ENCODE results near the gene HSPA14. TPM values are rescaled to one million over a fixed set of nuclear protein-coding genes. Genes with fewer than 3 reads are reported as not detected.

The HSPA14 gene
- total RNA-seq, 4 donors from 2014 or later: 3.6 to 9.2 (median 5.9) TPM

GRCh38 chr10:14917827-14918226 is 79.7 kb downstream of the HSPA14 start:
- H3K4me3 ChIP-seq (ENCODE audit: low read depth, poor library complexity, severe bottlenecking): no peak overlapping the region
- DNase-seq (ENCODE audit: low spot score in 2 of 2): no peak
- intact Hi-C loops (cut with DNase I; ENCODE audit: low total_unique reads): no loop called here
- WGBS, 2 donors: 99 to 100% methylated on average over 3 of the region's 3 CpGs
- no peak for TF ChIP-seq POLR2A (IDR thresholded peaks at IDR 0.05)
- TF ChIP-seq, protein P1, sequence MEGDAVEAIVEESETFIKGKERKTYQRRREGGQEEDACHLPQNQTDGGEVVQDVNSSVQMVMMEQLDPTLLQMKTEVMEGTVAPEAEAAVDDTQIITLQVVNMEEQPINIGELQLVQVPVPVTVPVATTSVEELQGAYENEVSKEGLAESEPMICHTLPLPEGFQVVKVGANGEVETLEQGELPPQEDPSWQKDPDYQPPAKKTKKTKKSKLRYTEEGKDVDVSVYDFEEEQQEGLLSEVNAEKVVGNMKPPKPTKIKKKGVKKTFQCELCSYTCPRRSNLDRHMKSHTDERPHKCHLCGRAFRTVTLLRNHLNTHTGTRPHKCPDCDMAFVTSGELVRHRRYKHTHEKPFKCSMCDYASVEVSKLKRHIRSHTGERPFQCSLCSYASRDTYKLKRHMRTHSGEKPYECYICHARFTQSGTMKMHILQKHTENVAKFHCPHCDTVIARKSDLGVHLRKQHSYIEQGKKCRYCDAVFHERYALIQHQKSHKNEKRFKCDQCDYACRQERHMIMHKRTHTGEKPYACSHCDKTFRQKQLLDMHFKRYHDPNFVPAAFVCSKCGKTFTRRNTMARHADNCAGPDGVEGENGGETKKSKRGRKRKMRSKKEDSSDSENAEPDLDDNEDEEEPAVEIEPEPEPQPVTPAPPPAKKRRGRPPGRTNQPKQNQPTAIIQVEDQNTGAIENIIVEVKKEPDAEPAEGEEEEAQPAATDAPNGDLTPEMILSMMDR (IDR thresholded peaks at IDR 0.05): no peak

GRCh38 chr10:14918964-14919363 is 80.9 kb downstream of the HSPA14 start:
- intact Hi-C loops (cut with DNase I; ENCODE audit: low total_unique reads): no loop called here
- no peak for DNase-seq (ENCODE audit: low spot score in 2 of 2)
- no peak overlapping the region for H3K4me3 ChIP-seq (ENCODE audit: low read depth, poor library complexity, severe bottlenecking)
- TF ChIP-seq POLR2A (IDR thresholded peaks at IDR 0.05): no peak
- TF ChIP-seq, protein P1 (IDR thresholded peaks at IDR 0.05): no peak
- 82 to 88% methylated on average over 3 of the region's 3 CpGs for WGBS, 2 donors

Other genes with a start within 250 kb of the HSPA14 start
- gene FAM107B, start 63.4 kb upstream of the HSPA14 start, total RNA-seq: 10 to 100 TPM; 28.3 to 52.7 (median 31.0) TPM
- gene CDNF, start 269 bp upstream of the HSPA14 start, total RNA-seq: 1 to 10 TPM; 1.9 to 9.8 (median 3.9) TPM
- 10 to 100 TPM in 3 of 4 donors, 1 to 10 TPM in 1; 8.7 to 12.2 (median 10.7) TPM for gene MSANTD7, start within 50 bp of the HSPA14 start, total RNA-seq
- gene SUV39H2, start 40.6 kb downstream of the HSPA14 start, total RNA-seq: 1 to 10 TPM in 3 of 4 donors, under 1 TPM in 1; 0.99 to 5.3 (median 3.5) TPM
- gene DCLRE1C, start 115.8 kb downstream of the HSPA14 start, total RNA-seq: 10 to 100 TPM in 3 of 4 donors, 1 to 10 TPM in 1; 9.8 to 17.3 (median 12.0) TPM
- not detected for gene MEIG1, start 121.1 kb downstream of the HSPA14 start, total RNA-seq
- gene OLAH, start 205.6 kb downstream of the HSPA14 start, total RNA-seq: 1 to 10 TPM in 3 of 4 donors, not detected in 1; 1.4 to 6.0 (median 1.5) TPM